ENCODE data around the gene SEMA3A. TPM values are rescaled to one million over a fixed set of nuclear protein-coding genes. Genes with fewer than 3 reads are reported as not detected.

The SEMA3A gene
- total and polyA plus RNA-seq, 4 donors: 0.13 to 0.56 (median 0.20) TPM

DNA sequence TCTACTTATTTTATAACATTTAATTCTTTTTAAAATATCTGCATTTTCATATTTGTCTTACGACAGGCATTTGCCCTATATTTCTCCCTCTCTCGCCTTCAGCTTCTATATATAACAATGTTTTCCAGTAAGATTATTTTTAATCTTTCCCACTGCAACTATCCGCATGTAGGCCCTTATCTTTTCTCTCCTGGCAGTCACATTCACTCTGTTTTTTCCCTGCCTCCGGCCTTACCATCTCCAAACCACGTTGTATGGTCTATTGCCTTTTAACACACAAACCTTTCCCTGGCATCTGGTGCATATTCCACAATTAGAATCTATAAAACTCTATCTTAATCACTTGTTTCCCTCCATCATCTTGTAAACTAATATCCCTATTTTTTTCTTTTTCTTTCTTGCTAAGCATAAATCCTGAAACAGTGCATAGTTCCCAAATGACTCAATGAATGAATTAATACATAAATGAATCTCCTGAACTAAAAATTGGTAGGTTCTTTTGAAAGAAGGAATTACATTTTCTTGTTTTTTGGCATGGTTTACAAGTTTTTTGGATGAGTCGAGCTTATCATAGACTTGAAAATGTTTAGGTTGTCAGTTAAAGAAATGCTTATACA lies 173.2 kb downstream of the SEMA3A start:
- TF ChIP-seq RAD21 (IDR thresholded peaks at IDR 0.05): no peak
- TF ChIP-seq YY1 (IDR thresholded peaks at IDR 0.05): no peak
- TF ChIP-seq RXRA (IDR thresholded peaks at IDR 0.05): no peak
- no peak for TF ChIP-seq NR2F2 (IDR thresholded peaks at IDR 0.05)
- TF ChIP-seq HNF4G (IDR thresholded peaks at IDR 0.05): no peak
- TF ChIP-seq HNF4A (conservative IDR thresholded peaks at IDR 0.05): no peak
- no peak for TF ChIP-seq FOXA1 (IDR thresholded peaks at IDR 0.05)
- no peak for TF ChIP-seq FOXA2 (IDR thresholded peaks at IDR 0.05)
- no peak for TF ChIP-seq TAF1 (conservative IDR thresholded peaks at IDR 0.05)
- TF ChIP-seq SP1 (IDR thresholded peaks at IDR 0.05): no peak
- TF ChIP-seq, protein P1, sequence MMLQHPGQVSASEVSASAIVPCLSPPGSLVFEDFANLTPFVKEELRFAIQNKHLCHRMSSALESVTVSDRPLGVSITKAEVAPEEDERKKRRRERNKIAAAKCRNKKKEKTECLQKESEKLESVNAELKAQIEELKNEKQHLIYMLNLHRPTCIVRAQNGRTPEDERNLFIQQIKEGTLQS (IDR thresholded peaks at IDR 0.05): no peak
- TF ChIP-seq EGR1 (IDR thresholded peaks at IDR 0.05; ENCODE audit: low read depth in 2 of 2): no peak
- no peak for TF ChIP-seq JUND (IDR thresholded peaks at IDR 0.05)
- no peak for TF ChIP-seq MAX (IDR thresholded peaks at IDR 0.05)
- TF ChIP-seq, protein P2, sequence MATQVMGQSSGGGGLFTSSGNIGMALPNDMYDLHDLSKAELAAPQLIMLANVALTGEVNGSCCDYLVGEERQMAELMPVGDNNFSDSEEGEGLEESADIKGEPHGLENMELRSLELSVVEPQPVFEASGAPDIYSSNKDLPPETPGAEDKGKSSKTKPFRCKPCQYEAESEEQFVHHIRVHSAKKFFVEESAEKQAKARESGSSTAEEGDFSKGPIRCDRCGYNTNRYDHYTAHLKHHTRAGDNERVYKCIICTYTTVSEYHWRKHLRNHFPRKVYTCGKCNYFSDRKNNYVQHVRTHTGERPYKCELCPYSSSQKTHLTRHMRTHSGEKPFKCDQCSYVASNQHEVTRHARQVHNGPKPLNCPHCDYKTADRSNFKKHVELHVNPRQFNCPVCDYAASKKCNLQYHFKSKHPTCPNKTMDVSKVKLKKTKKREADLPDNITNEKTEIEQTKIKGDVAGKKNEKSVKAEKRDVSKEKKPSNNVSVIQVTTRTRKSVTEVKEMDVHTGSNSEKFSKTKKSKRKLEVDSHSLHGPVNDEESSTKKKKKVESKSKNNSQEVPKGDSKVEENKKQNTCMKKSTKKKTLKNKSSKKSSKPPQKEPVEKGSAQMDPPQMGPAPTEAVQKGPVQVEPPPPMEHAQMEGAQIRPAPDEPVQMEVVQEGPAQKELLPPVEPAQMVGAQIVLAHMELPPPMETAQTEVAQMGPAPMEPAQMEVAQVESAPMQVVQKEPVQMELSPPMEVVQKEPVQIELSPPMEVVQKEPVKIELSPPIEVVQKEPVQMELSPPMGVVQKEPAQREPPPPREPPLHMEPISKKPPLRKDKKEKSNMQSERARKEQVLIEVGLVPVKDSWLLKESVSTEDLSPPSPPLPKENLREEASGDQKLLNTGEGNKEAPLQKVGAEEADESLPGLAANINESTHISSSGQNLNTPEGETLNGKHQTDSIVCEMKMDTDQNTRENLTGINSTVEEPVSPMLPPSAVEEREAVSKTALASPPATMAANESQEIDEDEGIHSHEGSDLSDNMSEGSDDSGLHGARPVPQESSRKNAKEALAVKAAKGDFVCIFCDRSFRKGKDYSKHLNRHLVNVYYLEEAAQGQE (IDR thresholded peaks at IDR 0.05): no peak
- no peaks in the 10 kb centered on the region for H3K9me3 ChIP-seq (ENCODE audit: control insufficient read depth in 4 of 4, low read length in 3 of 4)
- no peaks in the 10 kb centered on the region for H3K27me3 ChIP-seq (ENCODE audit: control insufficient read depth in 4 of 4, insufficient read depth in 4 of 4, low read length in 3 of 4)
- no peak overlapping the region for H3K9ac ChIP-seq (ENCODE audit: low read depth in 1 of 2, low read length in 2 of 2)
- 64% methylated on average over 6 of the region's 6 CpGs for WGBS
- H3K36me3 ChIP-seq (ENCODE audit: control insufficient read depth in 4 of 4, insufficient read depth in 3 of 4, low read depth in 1 of 4, low read length in 3 of 4): no peaks in the 10 kb centered on the region
- no peaks in the 10 kb centered on the region for H3K4me1 ChIP-seq (ENCODE audit: control insufficient read depth in 4 of 4, insufficient read depth in 4 of 4, low read length in 3 of 4)
- DNase-seq (ENCODE audit: low spot score): no peak
- no peak overlapping the region for H3K4me3 ChIP-seq (ENCODE audit: low read depth in 1 of 3, low read length in 3 of 3)
- no peak overlapping the region for H3K27ac ChIP-seq (ENCODE audit: low read depth in 1 of 2, low read length in 2 of 2)

GRCh38 chr7:84017651-84018050 lies 176.9 kb downstream of the SEMA3A start:
- TF ChIP-seq HNF4A (conservative IDR thresholded peaks at IDR 0.05): no peak
- no peak for TF ChIP-seq NR2F2 (IDR thresholded peaks at IDR 0.05)
- no peak for TF ChIP-seq SP1 (IDR thresholded peaks at IDR 0.05)
- TF ChIP-seq, protein P2 (IDR thresholded peaks at IDR 0.05): no peak
- no peak for TF ChIP-seq FOXA2 (IDR thresholded peaks at IDR 0.05)
- no peak for TF ChIP-seq RAD21 (IDR thresholded peaks at IDR 0.05)
- no peak for TF ChIP-seq TAF1 (conservative IDR thresholded peaks at IDR 0.05)
- no peak for TF ChIP-seq ZBTB33 (IDR thresholded peaks at IDR 0.05)
- TF ChIP-seq FOXA1 (IDR thresholded peaks at IDR 0.05): no peak
- 48% methylated on average over 2 of the region's 2 CpGs for WGBS
- H3K9me3 ChIP-seq (ENCODE audit: control insufficient read depth in 4 of 4, low read length in 3 of 4): no peaks in the 10 kb centered on the region

More at GRCh38 chr7:84017651-84018050, 176.9 kb downstream of the SEMA3A start:
- H3K9ac ChIP-seq (ENCODE audit: low read depth in 1 of 2, low read length in 2 of 2): no peak overlapping the region
- no peak for DNase-seq (ENCODE audit: low spot score)
- H3K27me3 ChIP-seq (ENCODE audit: control insufficient read depth in 4 of 4, insufficient read depth in 4 of 4, low read length in 3 of 4): no peaks in the 10 kb centered on the region
- no peaks in the 10 kb centered on the region for H3K36me3 ChIP-seq (ENCODE audit: control insufficient read depth in 4 of 4, insufficient read depth in 3 of 4, low read depth in 1 of 4, low read length in 3 of 4)
- no peaks in the 10 kb centered on the region for H3K4me1 ChIP-seq (ENCODE audit: control insufficient read depth in 4 of 4, insufficient read depth in 4 of 4, low read length in 3 of 4)
- H3K27ac ChIP-seq (ENCODE audit: low read depth in 1 of 2, low read length in 2 of 2): no peak overlapping the region
- no peak overlapping the region for H3K4me3 ChIP-seq (ENCODE audit: low read depth in 1 of 3, low read length in 3 of 3)

Measured in liver (tissue), 9 donors.